ENCODE measurements around the gene LBHD2. TPM values are rescaled to one million over a fixed set of nuclear protein-coding genes. Genes with fewer than 3 reads are reported as not detected.

The LBHD2 gene
- polyA plus RNA-seq, 1 experiment = not detected

DNA sequence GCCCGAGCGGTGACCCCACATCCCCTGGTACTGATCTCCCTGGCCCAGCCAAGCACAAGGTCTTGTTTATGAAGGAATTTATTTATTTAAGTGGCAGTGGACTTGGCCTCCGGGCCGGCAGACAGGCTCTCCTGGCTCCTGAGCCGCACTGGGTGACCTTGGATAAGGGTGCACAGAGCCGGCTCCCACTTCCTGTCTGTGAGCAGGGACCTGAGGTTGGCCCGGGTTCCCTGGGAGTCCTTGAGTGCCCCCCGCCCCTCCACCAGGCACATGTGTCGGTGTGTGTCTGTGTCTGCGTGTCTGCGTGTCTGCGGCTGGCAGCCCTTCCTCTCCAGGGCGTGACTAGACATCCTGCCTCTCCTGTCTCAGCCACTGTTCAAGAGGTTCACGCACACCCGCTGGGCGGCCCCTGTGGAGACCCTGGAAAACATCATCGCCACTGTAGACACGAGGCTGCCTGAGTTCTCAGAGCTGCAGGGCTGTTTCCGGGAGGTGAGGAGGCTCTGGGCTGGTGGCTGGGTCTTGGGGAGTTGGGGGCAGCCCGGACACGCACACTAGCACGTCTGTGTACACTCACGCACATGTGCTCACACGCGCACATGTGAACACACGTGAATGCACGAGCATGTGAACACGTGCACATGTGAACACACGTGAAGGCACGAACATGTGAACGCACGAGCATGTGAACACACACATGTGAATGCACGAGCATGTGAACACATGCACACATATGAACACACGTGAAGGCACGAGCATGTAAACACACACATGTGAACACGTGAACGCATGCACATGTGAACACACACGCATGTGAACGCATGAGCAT, 48.6 kb downstream of the LBHD2 start:
- ChIA-PET CTCF (no interaction called here), POLR2A (interaction anchor here (0.6 kb wide), 1 partner anchor 213 kb away, joined by 3 read pairs; no protein-coding TSS in a partner anchor)
- Histone ChIP-seq H3K27me3 (ENCODE audit: control insufficient read depth, insufficient read depth, low read length) (no peaks in the 10 kb centered on the region), H3K27ac (ENCODE audit: low read depth, low read length) (no peak overlapping the region), H3K9me3 (ENCODE audit: control insufficient read depth, insufficient read depth, low read length) (no peaks in the 10 kb centered on the region; the same call in 1 of the 2 replicates), H3K4me3 (ENCODE audit: low read depth, low read length) (no peak overlapping the region)
- TF ChIP-seq, protein P1, sequence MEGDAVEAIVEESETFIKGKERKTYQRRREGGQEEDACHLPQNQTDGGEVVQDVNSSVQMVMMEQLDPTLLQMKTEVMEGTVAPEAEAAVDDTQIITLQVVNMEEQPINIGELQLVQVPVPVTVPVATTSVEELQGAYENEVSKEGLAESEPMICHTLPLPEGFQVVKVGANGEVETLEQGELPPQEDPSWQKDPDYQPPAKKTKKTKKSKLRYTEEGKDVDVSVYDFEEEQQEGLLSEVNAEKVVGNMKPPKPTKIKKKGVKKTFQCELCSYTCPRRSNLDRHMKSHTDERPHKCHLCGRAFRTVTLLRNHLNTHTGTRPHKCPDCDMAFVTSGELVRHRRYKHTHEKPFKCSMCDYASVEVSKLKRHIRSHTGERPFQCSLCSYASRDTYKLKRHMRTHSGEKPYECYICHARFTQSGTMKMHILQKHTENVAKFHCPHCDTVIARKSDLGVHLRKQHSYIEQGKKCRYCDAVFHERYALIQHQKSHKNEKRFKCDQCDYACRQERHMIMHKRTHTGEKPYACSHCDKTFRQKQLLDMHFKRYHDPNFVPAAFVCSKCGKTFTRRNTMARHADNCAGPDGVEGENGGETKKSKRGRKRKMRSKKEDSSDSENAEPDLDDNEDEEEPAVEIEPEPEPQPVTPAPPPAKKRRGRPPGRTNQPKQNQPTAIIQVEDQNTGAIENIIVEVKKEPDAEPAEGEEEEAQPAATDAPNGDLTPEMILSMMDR (IDR thresholded peaks at IDR 0.05; ENCODE audit: low read depth, low read length) = no peak
- DNase-seq (ENCODE audit: low read depth, low spot score) = no peak

DNA sequence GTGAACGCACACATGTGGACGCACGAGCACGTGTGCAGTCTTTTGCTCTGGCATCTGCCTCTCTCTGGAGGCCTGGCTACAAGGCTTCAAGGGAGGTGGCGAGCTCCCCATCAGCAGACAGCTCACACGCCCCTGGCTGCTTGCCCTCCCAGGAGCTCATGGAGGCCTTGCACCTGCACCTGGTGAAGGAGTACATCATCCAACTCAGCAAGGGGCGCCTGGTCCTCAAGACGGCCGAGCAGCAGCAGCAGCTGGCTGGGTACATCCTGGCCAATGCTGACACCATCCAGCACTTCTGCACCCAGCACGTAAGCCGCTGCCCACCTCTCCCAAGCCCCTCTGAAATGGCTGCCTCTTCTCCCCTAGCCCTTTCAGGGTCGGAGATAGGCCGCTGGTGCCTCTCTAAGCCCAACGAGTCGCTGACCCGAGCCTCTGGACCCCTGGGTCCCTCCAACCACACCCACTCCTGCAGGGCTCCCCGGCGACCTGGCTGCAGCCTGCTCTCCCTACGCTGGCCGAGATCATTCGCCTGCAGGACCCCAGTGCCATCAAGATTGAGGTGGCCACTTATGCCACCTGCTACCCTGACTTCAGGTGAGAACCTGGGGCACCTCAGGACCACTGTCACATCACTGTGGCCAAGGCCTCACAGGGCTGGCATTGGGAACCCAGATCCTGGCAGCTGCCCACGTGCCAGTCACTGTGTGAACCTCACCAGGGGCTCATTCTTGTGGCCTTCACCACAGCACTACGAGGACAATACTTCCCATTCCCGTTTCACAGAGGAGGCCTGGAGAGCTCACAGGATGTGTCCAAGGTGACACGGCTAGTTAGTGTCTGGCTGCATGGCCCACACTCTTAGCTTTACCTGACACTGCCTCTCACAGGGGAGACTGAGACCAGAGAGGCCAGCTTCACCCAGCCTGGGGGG, 49.5 kb downstream of the LBHD2 start:
- ChIA-PET CTCF (interaction anchor here (2.9 kb wide), 1 partner anchor 28 kb away, joined by 18 read pairs; no protein-coding TSS in a partner anchor), POLR2A (no interaction called here)
- Histone ChIP-seq H3K27me3 (ENCODE audit: control insufficient read depth, insufficient read depth, low read length) (no peaks in the 10 kb centered on the region), H3K27ac (ENCODE audit: low read depth, low read length) (no peak overlapping the region), H3K9me3 (ENCODE audit: control insufficient read depth, insufficient read depth, low read length) (no peaks in the 10 kb centered on the region; the same call in 1 of the 2 replicates), H3K4me3 (ENCODE audit: low read depth, low read length) (no peak overlapping the region)
- DNase-seq (ENCODE audit: low read depth, low spot score) = no peak
- TF ChIP-seq, protein P1 (IDR thresholded peaks at IDR 0.05; ENCODE audit: low read depth, low read length) = no peak

DNA sequence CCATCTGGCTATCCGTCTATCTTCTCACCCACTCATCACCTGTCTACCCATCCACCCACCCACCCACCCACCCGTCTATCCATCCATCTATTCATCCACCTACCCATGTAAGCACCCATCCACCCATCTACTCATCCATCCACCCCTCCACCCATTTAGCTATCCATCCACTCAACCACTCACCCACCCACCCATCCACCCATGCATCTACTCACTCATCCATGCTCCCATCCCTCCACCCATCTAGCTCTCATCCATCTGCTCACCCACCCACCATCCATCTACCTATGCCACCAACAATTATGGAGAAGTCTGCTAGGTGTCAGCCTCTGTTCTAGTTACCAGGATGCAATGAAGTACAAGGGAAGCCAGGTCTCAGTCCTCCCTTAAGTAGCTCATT, 50.4 kb downstream of the LBHD2 start:
- no peak for DNase-seq (ENCODE audit: low read depth, low spot score)
- Histone ChIP-seq H3K9me3 (ENCODE audit: control insufficient read depth, insufficient read depth, low read length) (no peaks in the 10 kb centered on the region; the same call in 1 of the 2 replicates), H3K4me3 (ENCODE audit: low read depth, low read length) (no peak overlapping the region), H3K27me3 (ENCODE audit: control insufficient read depth, insufficient read depth, low read length) (no peaks in the 10 kb centered on the region), H3K27ac (ENCODE audit: low read depth, low read length) (no peak overlapping the region)
- TF ChIP-seq, protein P1 (IDR thresholded peaks at IDR 0.05; ENCODE audit: low read depth, low read length) = no peak
- ChIA-PET CTCF (interaction anchor here (2.9 kb wide), 1 partner anchor 29 kb away, joined by 18 read pairs; no protein-coding TSS in a partner anchor), POLR2A (no interaction called here)

DNA sequence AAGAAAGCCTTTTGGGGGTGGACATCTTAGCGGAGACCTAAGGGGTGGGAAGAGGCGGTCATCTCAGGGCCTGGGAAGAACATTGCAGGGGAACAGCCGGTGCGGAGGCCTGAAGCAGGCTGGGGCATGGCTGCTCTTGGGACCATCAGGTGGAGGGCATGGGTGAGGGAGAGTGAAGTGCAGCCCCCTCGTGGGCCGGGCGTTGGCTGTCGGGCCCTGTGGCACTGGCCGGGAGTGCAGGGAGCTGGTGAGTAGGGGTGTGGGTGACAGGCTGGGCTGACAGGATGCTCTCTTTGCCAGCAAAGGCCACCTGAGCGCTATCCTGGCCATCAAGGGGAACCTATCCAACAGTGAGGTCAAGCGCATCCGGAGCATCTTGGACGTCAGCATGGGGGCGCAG, 50.9 kb downstream of the LBHD2 start:
- ChIA-PET POLR2A (no interaction called here), CTCF (interaction anchor here (2.4 to 2.9 kb wide), 2 partner anchors 9 to 30 kb away, joined by 8 to 18 read pairs; no protein-coding TSS in a partner anchor)
- Histone ChIP-seq H3K27ac (ENCODE audit: low read depth, low read length) (no peak overlapping the region), H3K9me3 (ENCODE audit: control insufficient read depth, insufficient read depth, low read length) (no peaks in the 10 kb centered on the region; the same call in 1 of the 2 replicates), H3K4me3 (ENCODE audit: low read depth, low read length) (no peak overlapping the region), H3K27me3 (ENCODE audit: control insufficient read depth, insufficient read depth, low read length) (no peaks in the 10 kb centered on the region)
- no peak for DNase-seq (ENCODE audit: low read depth, low spot score)
- TF ChIP-seq, protein P1 (IDR thresholded peaks at IDR 0.05; ENCODE audit: low read depth, low read length) = no peak
